K562 (cell line): ENCODE results near the gene MET. TPM values are rescaled to one million over a fixed set of nuclear protein-coding genes. Genes with fewer than 3 reads are reported as not detected.

Experiments
- ATAC-seq: fragments of 200-7000 bp; cut with Tn5 transposase; 3 replicates; pipeline ENCODE4 v1.9.1; 2020; ENCODE audit warnings: moderate library complexity
- BruUV-seq: library from RNA; stranded (reverse); fragments of 400-500 nt; replicated peaks from 2 replicates; lab custom pipeline; 2021; lab: Mats Ljungman, UMichigan
- CTCF ChIA-PET: fragments of 300-600 bp; formaldehyde crosslinking; extraction: SDS; loops from one replicate; lab custom pipeline; 2021; ENCODE audit warnings: low intra/inter-chr PET ratio; lab: Yijun Ruan, JAX
- POLR2A ChIA-PET: fragments of 300-600, 350-650 bp; sonication (Branson Sonifier 250); formaldehyde crosslinking; extraction: SDS; loops from one replicate; lab custom pipeline; 2021; ENCODE audit warnings: antibody characterized with exemption, inconsistent platforms; lab: Yijun Ruan, JAX
- DNase-seq, 4 experiments: peaks; one replicate each; pipeline versions ENCODE4 v3.0.0 to v3.0.0-alpha.2; 2011 to 2018; ENCODE audit warnings: low spot score in 3 of 4, mixed read lengths in 3 of 4; ENCODE audit errors: extremely low read depth in 1 of 4
- FAIRE-seq: peaks from 2 replicates; lab custom pipeline; 2011; peaks lifted over from hg19 to GRCh38; lab: Jason Lieb, UNC
- H2AFZ ChIP-seq: 2 replicates; pipeline ENCODE4 v1.6.0; 2011; ENCODE audit warnings: low read depth, low read length, control low read depth, inconsistent platforms
- H3K27ac ChIP-seq: fragments of 200-600 bp; 3 replicates; pipeline ENCODE4 v1.8.0; 2011; ENCODE audit warnings: low read depth, mild to moderate bottlenecking, control low read depth, inconsistent platforms, low read length, moderate library complexity, mixed read lengths; ENCODE audit errors: extremely low read depth
- H3K27me3 ChIP-seq, 2 experiments: fragments of 300-600 bp in 1 of 2; 2 replicates in 1 of 2; 3 replicates in 1 of 2; pipeline versions ENCODE4 v1.6.0 to v1.8.0; 2011; ENCODE audit warnings: inconsistent platforms in 2 of 2, low read length in 2 of 2, mild to moderate bottlenecking in 1 of 2, mixed read lengths in 1 of 2, moderate library complexity in 1 of 2; ENCODE audit not compliant: control insufficient read depth in 2 of 2, insufficient read depth in 2 of 2
- H3K36me3 ChIP-seq: fragments of 300-600 bp; 3 replicates; pipeline ENCODE4 v1.8.0; 2011; ENCODE audit warnings: mild to moderate bottlenecking, low read length, inconsistent platforms; ENCODE audit not compliant: control insufficient read depth, insufficient read depth
- H3K4me1 ChIP-seq, 2 experiments: fragments of 200-600 bp in 1 of 2; replicated peaks in 1 of 2; 2 replicates in 1 of 2; 3 replicates in 1 of 2; pipeline versions ENCODE4 v1.5.1 to v1.8.0; 2011; ENCODE audit warnings: inconsistent platforms in 2 of 2, low read length in 2 of 2, mild to moderate bottlenecking in 1 of 2, mixed read lengths in 1 of 2, moderate library complexity in 1 of 2; ENCODE audit not compliant: control insufficient read depth in 2 of 2, insufficient read depth in 2 of 2
- H3K4me2 ChIP-seq: 2 replicates; pipeline ENCODE4 v1.6.1; 2011; ENCODE audit warnings: low read length, control low read depth, inconsistent platforms, mixed read lengths; ENCODE audit not compliant: insufficient read depth
- H3K4me3 ChIP-seq: fragments of 200-600 bp; sonication (generic), shearing (Covaris generic); 2 replicates; pipeline ENCODE4 v1.5.1; 2016; ENCODE audit warnings: control low read depth, inconsistent platforms
- H3K79me2 ChIP-seq: fragments of 200-600 bp; 3 replicates; pipeline ENCODE4 v1.8.0; 2011; ENCODE audit warnings: low read length, inconsistent platforms; ENCODE audit not compliant: control insufficient read depth, insufficient read depth
- H3K9ac ChIP-seq, 2 experiments: 2 replicates each; pipeline versions ENCODE4 v1.6.0 to v1.6.1; 2011; ENCODE audit warnings: low read depth in 2 of 2, low read length in 2 of 2, control low read depth in 1 of 2, inconsistent platforms in 1 of 2, mild to moderate bottlenecking in 1 of 2, mixed read lengths in 1 of 2; ENCODE audit not compliant: insufficient read depth in 1 of 2
- H3K9me1 ChIP-seq: one replicate; pipeline ENCODE4 v1.6.0; 2011; ENCODE audit warnings: inconsistent platforms, mild to moderate bottlenecking, low read length, moderate library complexity; ENCODE audit not compliant: control insufficient read depth, insufficient read depth
- H3K9me3 ChIP-seq: replicated peaks from 2 replicates; pipeline ENCODE4 v1.5.1; 2011; ENCODE audit warnings: low read depth, low read length, inconsistent platforms; ENCODE audit not compliant: control insufficient read depth, insufficient read depth
- H4K20me1 ChIP-seq: replicated peaks from 2 replicates; pipeline ENCODE4 v1.6.1; 2011; ENCODE audit warnings: low read length, inconsistent platforms, mixed read lengths; ENCODE audit not compliant: control insufficient read depth, insufficient read depth
- CLOCK ChIP-seq: fragments of 250-450 bp; sonication (Bioruptor Pico); IDR thresholded peaks from 2 replicates; pipeline ENCODE4 v1.4.0; 2020; ENCODE audit warnings: mild to moderate bottlenecking, moderate library complexity, borderline replicate concordance
- COPS2 ChIP-seq: fragments of 450-650 bp; conservative IDR thresholded peaks from 2 replicates; pipeline ENCODE4 v1.6.1; 2016; ENCODE audit warnings: mild to moderate bottlenecking, moderate library complexity
- CREB3L1 ChIP-seq: fragments of 450-650 bp; IDR thresholded peaks from 2 replicates; pipeline ENCODE4 v1.6.1; 2014; ENCODE audit warnings: low read depth, mild to moderate bottlenecking, moderate library complexity, borderline replicate concordance
- GATAD2A ChIP-seq: fragments of 450-650 bp; IDR thresholded peaks from 2 replicates; pipeline ENCODE4 v1.6.1; 2017
- HDAC3 ChIP-seq: fragments of 450-650 bp; IDR thresholded peaks from 2 replicates; pipeline ENCODE4 v1.6.1; 2018; ENCODE audit warnings: borderline replicate concordance, mild to moderate bottlenecking, moderate library complexity; ENCODE audit not compliant: partially characterized antibody
- HINFP ChIP-seq: fragments of 450-650 bp; conservative IDR thresholded peaks from 2 replicates; pipeline ENCODE4 v1.6.1; 2016; ENCODE audit warnings: missing genetic modification characterization, low read depth, mild to moderate bottlenecking, control low read depth, missing compliant biosample characterization
- MBD2 ChIP-seq: sonication (generic); IDR thresholded peaks from 2 replicates; pipeline ENCODE4 v1.6.1; 2016; ENCODE audit warnings: low read depth, borderline replicate concordance
- MCM7 ChIP-seq, 2 experiments: fragments of 450-650 bp; IDR thresholded peaks; 2 replicates each; pipeline ENCODE4 v1.6.1; 2016 to 2018
- NCOA4 ChIP-seq: fragments of 450-650 bp; IDR thresholded peaks from 2 replicates; pipeline ENCODE4 v1.6.1; 2018; ENCODE audit warnings: mild to moderate bottlenecking; ENCODE audit not compliant: partially characterized antibody
- NFXL1 ChIP-seq: fragments of 450-650 bp; formaldehyde crosslinking; IDR thresholded peaks from 2 replicates; pipeline ENCODE4 v1.4.0; 2021; ENCODE audit warnings: mild to moderate bottlenecking
- NR2C1 ChIP-seq, 2 experiments: fragments of 450-650 bp; IDR thresholded peaks; 2 replicates each; pipeline ENCODE4 v1.6.1; 2017; ENCODE audit warnings: mild to moderate bottlenecking in 2 of 2, antibody characterized with exemption in 1 of 2, inconsistent platforms in 1 of 2, missing compliant biosample characterization in 1 of 2, missing genetic modification characterization in 1 of 2
- SRSF7 ChIP-seq: fragments of 200-400 bp; formaldehyde crosslinking; optimal IDR thresholded peaks from 2 replicates; pipeline ENCODE3; 2017; ENCODE audit warnings: mild to moderate bottlenecking, low read depth, low read length
- TCF7 ChIP-seq: sonication (generic); IDR thresholded peaks from 2 replicates; pipeline ENCODE4 v1.6.1; 2016; ENCODE audit warnings: antibody characterized with exemption, borderline replicate concordance
- TRIM24 ChIP-seq, 2 experiments: fragments of 450-650 bp; IDR thresholded peaks; 2 replicates each; pipeline ENCODE4 v1.6.1; 2016
- ZNF165 ChIP-seq: fragments of 250-450 bp; sonication (Bioruptor Pico); IDR thresholded peaks from 2 replicates; pipeline ENCODE4 v1.4.0; 2020; ENCODE audit warnings: borderline replicate concordance
- ZNF444 ChIP-seq: fragments of 250-450 bp; sonication (Bioruptor Pico); IDR thresholded peaks from 2 replicates; pipeline ENCODE4 v1.4.0; 2020; ENCODE audit warnings: mild to moderate bottlenecking, moderate library complexity
- WGBS: fragments of 100-300 bp; shearing (Covaris generic); methylation state at CpG from one replicate; pipeline ENCODE4 v1.1.6; 2016; ENCODE audit warnings: low coverage, mixed read lengths; ENCODE audit not compliant: insufficient coverage; ENCODE audit errors: missing lambda C conversion rate; 5-methylcytosine and 5-hydroxymethylcytosine counted together
- in situ Hi-C: fragments of 300-500 bp; cut with MboI; formaldehyde crosslinking; loops from 4 replicates; pipeline ENCODE4 v1.15.0; 2018; ENCODE audit warnings: inconsistent platforms, mixed read lengths
- intact Hi-C: fragments of 100-400 bp; cut with micrococcal nuclease; formaldehyde crosslinking; loops from 2 replicates; pipeline ENCODE4 v1.14.2; 2022
- polyA plus RNA-seq, 8 experiments: library from polyadenylated mRNA; depleted of rRNA in 4 of 8; stranded (reverse) in 5 of 8; unstranded in 3 of 8; fragments of >200 nt; fragmentation: Nextera tagmentation in 2 of 8; fragmentation: Illumina TruSeq in 1 of 8; extraction: Ambion mirVana in 2 of 8; extraction: Trizol in 1 of 8; gene quantifications; 2 replicates each; pipeline versions ENCODE4 v1.2.1 to v1.2.3, GENCODE V29; 2011 to 2014; ENCODE audit warnings: inconsistent platforms in 1 of 8, missing spikeins in 1 of 8
- total RNA-seq, 7 experiments: library from RNA; depleted of rRNA in 6 of 7; stranded (reverse); fragments of >200 nt in 6 of 7; fragmentation: Illumina TruSeq in 2 of 7; extraction: Trizol in 2 of 7; gene quantifications; 2 replicates each; pipeline versions ENCODE4 v1.2.1 to v1.2.3, GENCODE V29; 2011 to 2021; ENCODE audit warnings: low replicate concordance in 1 of 7

The MET gene
- total and polyA plus RNA-seq, 9 of the 15 experiments (the other 6 are each of a cell fraction or from before 2014, with no cell fraction given): 0.84 to 2.4 (median 1.1) TPM

- TF ChIP-seq CLOCK (CRISPR knock-in tag) (no peak), MCM7 (IDR thresholded peaks at IDR 0.05) (no peak), TRIM24 (IDR thresholded peaks at IDR 0.05) (no peak), ZNF165 (no peak)
Measured at GRCh38 chr7:116626886-116627285, 45.1 kb upstream of the MET start (continued).

- BruUV-seq: no TSS peak
- intact Hi-C loops (no loop called here), in situ Hi-C loops (no loop called here)
- ATAC-seq (no peak), FAIRE-seq (no peak), DNase-seq (no peak)
- Histone ChIP-seq H3K4me2 (no peak overlapping the region), H3K9me1 (no peaks in the 10 kb centered on the region), H3K9me3 (no peaks in the 10 kb centered on the region), H3K9ac (no peak overlapping the region), H2AFZ (no peak overlapping the region), H3K4me1 (peaks cover 0 to 8% of the 10 kb centered on the region in 2 experiments; a peak in 1 of 5 replicates), H3K36me3 (no peaks in the 10 kb centered on the region), H3K4me3 (no peak overlapping the region), H3K27ac (no peak overlapping the region), H3K27me3 (peaks cover 0 to 2% of the 10 kb centered on the region in 2 experiments; a peak in 3 of 5 replicates), H3K79me2 (no peaks in the 10 kb centered on the region), H4K20me1 (no peaks in the 10 kb centered on the region)
- CTCF ChIA-PET: no interaction called here
- WGBS: 5% methylated on average over 3 of the region's 3 CpGs
- POLR2A ChIA-PET: no interaction called here
- TF ChIP-seq TCF7 (no peak), NCOA4 (no peak), ZNF444 (CRISPR knock-in tag) (no peak), MBD2 (no peak), NR2C1 (IDR thresholded peaks at IDR 0.05) (no peak), NR2C1 (tag; IDR thresholded peaks at IDR 0.05) (no peak), COPS2 (no peak), SRSF7 (no peak), HDAC3 (no peak), HINFP (tag) (no peak), GATAD2A (no peak), CREB3L1 (no peak), NFXL1 (CRISPR knock-in tag) (no peak)
Measured at GRCh38 chr7:116629051-116629463, 42.9 kb upstream of the MET start.
